Prostate gland (tissue), 2 donors: Measurements from ENCODE around the gene TNS1. TPM values are rescaled to one million over a fixed set of nuclear protein-coding genes. Genes with fewer than 3 reads are reported as not detected.

Experiments
- DNase-seq: peaks from one replicate; pipeline ENCODE4 v3.0.0-alpha.2; 2019; ENCODE audit warnings: low spot score
- H3K27ac ChIP-seq, 2 donors: fragments of 200-600 bp; sonication (generic); 2 replicates each; pipeline ENCODE4 v1.5.1; 2017 to 2019
- H3K27me3 ChIP-seq: fragments of 200-600 bp; sonication (generic); replicated peaks from 2 replicates; pipeline ENCODE4 v1.5.1; 2019; ENCODE audit not compliant: insufficient read depth
- H3K36me3 ChIP-seq, 2 donors: fragments of 200-600 bp; sonication (generic); 1 replicate in 1 of 2; 2 replicates in 1 of 2; pipeline versions ENCODE4 v1.5.1 to v1.8.1; 2017 to 2019
- H3K4me1 ChIP-seq: fragments of 200-600 bp; sonication (generic); replicated peaks from 2 replicates; pipeline ENCODE4 v1.5.1; 2019
- H3K4me3 ChIP-seq, 2 donors: fragments of 200-600 bp; sonication (generic); 2 replicates each; pipeline ENCODE4 v1.5.1; 2017 to 2019
- H3K9me3 ChIP-seq: fragments of 200-600 bp; sonication (generic); 2 replicates; pipeline ENCODE4 v1.5.1; 2017
- POLR2A ChIP-seq: fragments of 450-650 bp; IDR thresholded peaks from one replicate; pipeline ENCODE4 v1.6.1; 2016; ENCODE audit warnings: antibody characterized with exemption, mild to moderate bottlenecking
- POLR2AphosphoS5 ChIP-seq: sonication (generic); formaldehyde crosslinking; IDR thresholded peaks from one replicate; pipeline ENCODE4 v1.6.1; 2017; ENCODE audit warnings: antibody characterized with exemption
- WGBS: methylation state at CpG from one replicate; pipeline ENCODE4 v1.1.5; 2018; 5-methylcytosine and 5-hydroxymethylcytosine counted together
- intact Hi-C: fragments of 100-400 bp; cut with DNase I; formaldehyde crosslinking; loops from one replicate; pipeline ENCODE4 v1.14.2; 2022
- total RNA-seq, 2 donors: library from RNA; depleted of rRNA; stranded (reverse); fragments of >200 nt; gene quantifications; one replicate each; pipeline ENCODE4 v1.1.0, GENCODE V29; 2016
- TF ChIP-seq, protein P1 (sequence below), 4 experiments: fragments of 200-600 bp in 2 of 4; fragments of 450-650 bp in 2 of 4; sonication (generic) in 2 of 4; IDR thresholded peaks; 1 replicate in 3 of 4; 2 replicates in 1 of 4; pipeline ENCODE4 v1.5.1; 2016 to 2019; ENCODE audit warnings: antibody characterized with exemption in 4 of 4, mild to moderate bottlenecking in 2 of 4, moderate library complexity in 2 of 4

Gene TNS1
- total RNA-seq, 2 donors from 2014 or later = 238 to 659 TPM

DNA sequence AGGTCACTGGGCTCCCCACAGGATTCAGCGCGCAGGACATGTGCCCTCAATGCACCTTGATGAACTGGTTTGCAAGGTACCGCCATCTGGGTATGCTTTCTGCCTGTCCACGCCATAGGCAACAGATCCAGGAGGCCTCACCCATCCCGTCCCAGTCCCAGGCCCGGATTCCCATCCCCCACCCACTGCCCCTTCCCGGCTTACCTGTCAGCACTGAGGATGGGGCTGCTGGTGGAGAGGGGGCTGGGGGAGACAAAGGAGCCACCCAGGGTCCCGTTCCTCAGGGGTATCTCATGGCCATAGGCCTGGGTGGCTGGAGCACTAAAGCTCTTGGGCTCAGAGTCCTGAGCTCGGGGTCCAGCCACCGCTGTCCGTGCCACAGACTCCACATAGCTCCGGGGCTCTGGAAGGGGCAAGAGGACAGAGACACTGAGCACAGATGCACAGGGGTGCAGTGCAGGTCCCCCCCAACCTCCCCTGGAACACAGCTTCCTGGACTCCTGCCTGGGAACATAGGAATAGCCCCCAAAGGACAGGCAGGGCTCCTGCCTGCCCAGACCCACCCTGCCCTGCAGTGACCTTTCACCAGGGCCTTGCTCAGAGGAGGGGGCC is 181.2 kb downstream of the TNS1 start:
- no peak overlapping the region for H3K27ac ChIP-seq
- H3K36me3 ChIP-seq = no peaks in the 10 kb centered on the region
- no peak for DNase-seq
- 85% methylated on average over 12 of the region's 12 CpGs for whole genome bisulfite sequencing
- no peaks in the 10 kb centered on the region for H3K4me1 ChIP-seq
- intact Hi-C loops = no loop called here
- no peaks in the 10 kb centered on the region for H3K27me3 ChIP-seq
- TF ChIP-seq POLR2A (no peak), POLR2AphosphoS5 (no peak)
- TF ChIP-seq, protein P1, sequence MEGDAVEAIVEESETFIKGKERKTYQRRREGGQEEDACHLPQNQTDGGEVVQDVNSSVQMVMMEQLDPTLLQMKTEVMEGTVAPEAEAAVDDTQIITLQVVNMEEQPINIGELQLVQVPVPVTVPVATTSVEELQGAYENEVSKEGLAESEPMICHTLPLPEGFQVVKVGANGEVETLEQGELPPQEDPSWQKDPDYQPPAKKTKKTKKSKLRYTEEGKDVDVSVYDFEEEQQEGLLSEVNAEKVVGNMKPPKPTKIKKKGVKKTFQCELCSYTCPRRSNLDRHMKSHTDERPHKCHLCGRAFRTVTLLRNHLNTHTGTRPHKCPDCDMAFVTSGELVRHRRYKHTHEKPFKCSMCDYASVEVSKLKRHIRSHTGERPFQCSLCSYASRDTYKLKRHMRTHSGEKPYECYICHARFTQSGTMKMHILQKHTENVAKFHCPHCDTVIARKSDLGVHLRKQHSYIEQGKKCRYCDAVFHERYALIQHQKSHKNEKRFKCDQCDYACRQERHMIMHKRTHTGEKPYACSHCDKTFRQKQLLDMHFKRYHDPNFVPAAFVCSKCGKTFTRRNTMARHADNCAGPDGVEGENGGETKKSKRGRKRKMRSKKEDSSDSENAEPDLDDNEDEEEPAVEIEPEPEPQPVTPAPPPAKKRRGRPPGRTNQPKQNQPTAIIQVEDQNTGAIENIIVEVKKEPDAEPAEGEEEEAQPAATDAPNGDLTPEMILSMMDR (IDR thresholded peaks at IDR 0.05) = no peak
- no peaks in the 10 kb centered on the region for H3K9me3 ChIP-seq
- H3K4me3 ChIP-seq = no peak overlapping the region

DNA sequence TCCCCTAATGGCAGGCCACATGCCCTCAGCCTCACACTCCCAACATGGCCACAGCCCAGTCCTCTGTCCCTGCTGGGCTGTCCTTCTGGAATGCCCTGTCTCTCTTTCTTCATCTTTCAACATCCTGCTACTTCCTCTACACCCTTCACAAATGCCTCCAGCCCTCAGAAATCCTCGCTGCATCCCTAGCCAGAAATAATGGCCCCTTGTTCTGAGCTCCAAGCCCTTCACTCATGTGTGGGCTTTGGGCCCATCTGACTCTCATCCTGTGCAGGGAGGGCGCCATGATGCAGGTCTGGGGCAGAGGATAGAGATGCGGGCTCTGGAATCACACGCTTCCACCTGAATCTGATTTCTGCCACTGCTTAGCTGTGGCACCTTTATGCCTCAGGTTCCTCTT is 181.9 kb downstream of the TNS1 start:
- DNase-seq = no peak
- TF ChIP-seq POLR2AphosphoS5 (no peak), POLR2A (no peak)
- TF ChIP-seq, protein P1 (IDR thresholded peaks at IDR 0.05) = no peak
- no peak overlapping the region for H3K27ac ChIP-seq
- WGBS = 72% methylated on average over 4 of the region's 4 CpGs
- intact Hi-C loops = no loop called here
- H3K9me3 ChIP-seq = no peaks in the 10 kb centered on the region
- H3K4me1 ChIP-seq = no peaks in the 10 kb centered on the region
- no peak overlapping the region for H3K4me3 ChIP-seq
- peaks cover 0 to 2% of the 10 kb centered on the region in 2 donors for H3K36me3 ChIP-seq
- H3K27me3 ChIP-seq = no peaks in the 10 kb centered on the region

DNA sequence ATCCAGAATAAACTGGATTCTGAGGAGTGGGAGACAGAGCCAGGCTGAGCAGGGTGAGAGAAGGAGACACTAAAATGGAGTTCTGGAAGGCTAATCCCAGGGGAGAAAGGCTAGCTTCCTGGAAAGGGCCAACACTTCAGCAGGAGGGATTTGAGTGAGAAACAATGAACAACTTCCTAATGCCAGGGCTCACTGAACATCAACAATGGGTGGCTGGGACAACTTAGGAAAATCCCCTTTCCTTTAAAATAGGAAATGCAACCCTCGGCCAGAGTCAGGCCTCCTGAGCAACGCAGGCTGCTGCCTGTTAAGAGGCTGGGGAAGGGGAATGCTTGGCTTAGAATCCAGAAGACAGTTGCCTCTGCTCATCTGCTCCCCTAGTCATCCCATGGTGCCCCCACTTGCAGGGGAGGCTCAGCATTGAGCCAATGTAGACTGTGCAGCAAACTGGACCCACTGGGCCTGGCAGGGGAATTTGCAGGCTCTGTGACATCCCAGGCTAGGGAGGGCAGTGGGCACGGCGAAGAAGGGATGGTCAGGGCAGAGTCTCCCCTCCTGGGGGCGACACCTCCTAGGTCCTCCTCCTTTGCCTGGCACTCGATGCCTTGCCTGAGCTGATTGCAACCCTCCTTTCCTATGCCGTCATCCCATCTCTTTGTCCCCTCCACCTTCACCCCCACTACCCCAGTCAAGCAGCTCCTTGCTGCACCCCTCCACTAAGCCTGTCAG is 182.5 kb downstream of the TNS1 start:
- intact Hi-C loops = no loop called here
- Histone ChIP-seq H3K36me3 (peaks cover 0 to 8% of the 10 kb centered on the region in 2 donors), H3K27ac (no peak overlapping the region), H3K4me1 (no peaks in the 10 kb centered on the region), H3K27me3 (no peaks in the 10 kb centered on the region), H3K9me3 (no peaks in the 10 kb centered on the region), H3K4me3 (no peak overlapping the region)
- 70% methylated on average over 7 of the region's 7 CpGs for WGBS
- DNase-seq = no peak
- TF ChIP-seq, protein P1 (IDR thresholded peaks at IDR 0.05) = no peak
- TF ChIP-seq POLR2A = no peak
- no peak for TF ChIP-seq POLR2AphosphoS5

DNA sequence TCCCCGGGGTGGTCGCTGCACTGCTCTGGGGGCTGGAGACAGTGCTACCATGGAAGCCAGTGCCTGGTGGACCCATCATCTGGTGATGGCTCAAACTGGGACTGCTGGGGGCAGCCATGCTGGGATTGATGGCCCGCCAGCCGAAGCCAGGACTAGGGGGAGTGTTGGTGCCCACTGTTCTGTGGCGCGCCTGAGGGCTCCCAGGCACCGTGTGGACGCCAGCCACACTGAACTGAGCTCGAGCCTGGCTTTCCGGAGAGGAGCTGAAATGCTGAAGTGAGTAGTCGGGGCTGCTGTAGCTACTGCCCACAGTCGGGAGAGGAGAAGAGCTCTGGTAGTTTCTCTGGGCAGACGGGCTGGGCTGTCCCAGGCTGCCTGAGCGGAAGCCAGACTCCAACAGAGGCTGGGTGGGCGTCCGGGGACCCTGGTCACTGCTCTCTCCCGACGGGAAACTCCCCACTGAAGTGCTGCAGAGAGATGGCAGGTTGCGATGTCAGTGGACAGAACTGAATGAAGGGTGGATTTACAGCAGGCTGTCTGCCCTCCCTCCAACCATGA is 184.4 kb downstream of the TNS1 start:
- peak overlapping the region in 1 of 2 donors; percentile 39 for H3K27ac ChIP-seq
- H3K9me3 ChIP-seq = no peaks in the 10 kb centered on the region
- H3K27me3 ChIP-seq = no peaks in the 10 kb centered on the region
- no peak for DNase-seq
- H3K36me3 ChIP-seq = peaks cover 0 to 8% of the 10 kb centered on the region in 2 donors
- 72% methylated on average over 9 of the region's 19 CpGs for WGBS
- H3K4me3 ChIP-seq = no peak overlapping the region
- intact Hi-C loops = no loop called here
- no peaks in the 10 kb centered on the region for H3K4me1 ChIP-seq
- TF ChIP-seq, protein P1 (IDR thresholded peaks at IDR 0.05) = no peak
- TF ChIP-seq POLR2A = no peak
